HepG2 (cell line): ENCODE results near the gene CXCR5. TPM values are rescaled to one million over a fixed set of nuclear protein-coding genes. Genes with fewer than 3 reads are reported as not detected.

Experiments
- ARID5B ChIP-seq: IDR thresholded peaks from 2 replicates; pipeline ENCODE4 v1.4.0; 2020; ENCODE audit warnings: mild to moderate bottlenecking, missing genetic modification reagents
- CCDC6 ChIP-seq: sonication (generic); formaldehyde crosslinking; IDR thresholded peaks from 2 replicates; pipeline ENCODE4 v1.8.1; 2022; ENCODE audit warnings: mild to moderate bottlenecking, missing genetic modification reagents, moderate library complexity
- ETV5 ChIP-seq: IDR thresholded peaks from 2 replicates; pipeline ENCODE4 v1.6.1; 2018; ENCODE audit warnings: missing biosample characterization, missing genetic modification reagents, inconsistent platforms, borderline replicate concordance
- FLYWCH1 ChIP-seq: sonication (generic); formaldehyde crosslinking; IDR thresholded peaks from 2 replicates; pipeline ENCODE4 v1.8.1; 2023; ENCODE audit warnings: mild to moderate bottlenecking, missing genetic modification reagents
- GTF3A ChIP-seq: sonication (generic); formaldehyde crosslinking; conservative IDR thresholded peaks from 2 replicates; pipeline ENCODE4 v1.4.0; 2020; ENCODE audit warnings: mild to moderate bottlenecking, missing genetic modification reagents
- HNRNPLL ChIP-seq: fragments of 200-400 bp; formaldehyde crosslinking; IDR thresholded peaks from 2 replicates; pipeline ENCODE4 v1.6.1; 2017; ENCODE audit warnings: mild to moderate bottlenecking, low read depth, low read length; ENCODE audit not compliant: poor library complexity, severe bottlenecking
- JUN ChIP-seq: sonication (generic); formaldehyde crosslinking; IDR thresholded peaks from 2 replicates; pipeline ENCODE4 v1.4.0; 2020; ENCODE audit warnings: mild to moderate bottlenecking, missing genetic modification reagents
- NFAT5 ChIP-seq: sonication (generic); formaldehyde crosslinking; IDR thresholded peaks from 2 replicates; pipeline ENCODE4 v1.4.0; 2020; ENCODE audit warnings: missing genetic modification reagents
- ZBTB3 ChIP-seq: sonication (generic); formaldehyde crosslinking; IDR thresholded peaks from 2 replicates; pipeline ENCODE4 v1.4.0; 2020; ENCODE audit warnings: low read depth, mild to moderate bottlenecking, moderate library complexity, missing genetic modification reagents, borderline replicate concordance
- ZNF230 ChIP-seq: sonication (generic); formaldehyde crosslinking; IDR thresholded peaks from 2 replicates; pipeline ENCODE4 v1.4.0; 2020; ENCODE audit warnings: mild to moderate bottlenecking, missing genetic modification reagents
- ZNF24 ChIP-seq: fragments of 450-650 bp; IDR thresholded peaks from 2 replicates; pipeline ENCODE4 v1.6.1; 2017; ENCODE audit warnings: antibody characterized with exemption, mild to moderate bottlenecking
- ZNF609 ChIP-seq: sonication (generic); formaldehyde crosslinking; IDR thresholded peaks from 2 replicates; pipeline ENCODE4 v1.4.0; 2020; ENCODE audit warnings: mild to moderate bottlenecking, missing genetic modification reagents, borderline replicate concordance
- ZNF703 ChIP-seq: sonication (generic); formaldehyde crosslinking; IDR thresholded peaks from 2 replicates; pipeline ENCODE4 v1.5.1; 2020; ENCODE audit warnings: missing genetic modification reagents, mild to moderate bottlenecking, moderate library complexity, borderline replicate concordance
- ZNF709 ChIP-seq: sonication (generic); formaldehyde crosslinking; IDR thresholded peaks from 2 replicates; pipeline ENCODE4 v1.5.0; 2020; ENCODE audit warnings: mild to moderate bottlenecking, missing genetic modification reagents
- polyA plus RNA-seq, 8 experiments: library from polyadenylated mRNA; depleted of rRNA in 3 of 8; stranded (reverse) in 7 of 8; unstranded in 1 of 8; fragments of >200 nt; fragmentation: Illumina TruSeq in 4 of 8; extraction: Trizol in 4 of 8; gene quantifications; 2 replicates each; pipeline versions ENCODE4 v1.2.1 to v1.2.3, GENCODE V29; 2011 to 2016; ENCODE audit warnings: low read depth in 4 of 8, missing spikeins in 1 of 8, mixed read lengths in 1 of 8; ENCODE audit not compliant: insufficient read depth in 1 of 8
- total RNA-seq, 5 experiments: library from RNA; depleted of rRNA; stranded (reverse); fragments of >200 nt; fragmentation: Illumina TruSeq; extraction: Trizol; gene quantifications; 2 replicates each; pipeline ENCODE4 v1.2.3, GENCODE V29; 2016; ENCODE audit warnings: low read depth in 1 of 5

Gene CXCR5
- total and polyA plus RNA-seq, 2 of the 13 experiments (the other 11 are each of a cell fraction or from before 2014, with no cell fraction given) = not detected

- TF ChIP-seq ARID5B (CRISPR knock-in tag) (peak; percentile 46; the same call in 1 of the 2 replicates), JUN (no peak), CCDC6 (CRISPR knock-in tag) (no peak), ZNF609 (CRISPR knock-in tag) (peak; percentile 26; the same call in 1 of the 2 replicates), HNRNPLL (no peak), ZNF230 (CRISPR knock-in tag) (no peak), ETV5 (CRISPR knock-in tag) (peak; percentile 49; the same call in 1 of the 2 replicates), ZBTB3 (CRISPR knock-in tag) (no peak), ZNF703 (no peak), ZNF709 (CRISPR knock-in tag) (no peak), GTF3A (CRISPR knock-in tag) (no peak), NFAT5 (CRISPR knock-in tag) (no peak), FLYWCH1 (no peak), ZNF24 (no peak)
These were observed 38.4 kb downstream of the CXCR5 start (continued) for GRCh38 chr11:118921929-118922744.
